Astrocyte of the hippocampus (primary cell): ENCODE measurements around the gene RPL6.
A peak's percentile ranks its signal among the peaks of the same experiment; 100 is the strongest.
"Not testable (repeated sequence)": the region's sequence is repeated elsewhere in the genome, so short reads cannot be mapped to it uniquely, and the experiment has no call there.

ENCODE experiments used
- DNase-seq: peaks from one replicate; pipeline ENCODE4 v3.0.0; 2011; ENCODE audit warnings: low read depth, low spot score

RPL6 gene

GRCh38 chr12:112409064-112409905 lies at the start of gene RPL6:
RPL6 (minus strand) TSS chr12:112409605; CDS start chr12:112408656, 949 bp downstream.
- peak; percentile 94 for DNase-seq

DNA sequence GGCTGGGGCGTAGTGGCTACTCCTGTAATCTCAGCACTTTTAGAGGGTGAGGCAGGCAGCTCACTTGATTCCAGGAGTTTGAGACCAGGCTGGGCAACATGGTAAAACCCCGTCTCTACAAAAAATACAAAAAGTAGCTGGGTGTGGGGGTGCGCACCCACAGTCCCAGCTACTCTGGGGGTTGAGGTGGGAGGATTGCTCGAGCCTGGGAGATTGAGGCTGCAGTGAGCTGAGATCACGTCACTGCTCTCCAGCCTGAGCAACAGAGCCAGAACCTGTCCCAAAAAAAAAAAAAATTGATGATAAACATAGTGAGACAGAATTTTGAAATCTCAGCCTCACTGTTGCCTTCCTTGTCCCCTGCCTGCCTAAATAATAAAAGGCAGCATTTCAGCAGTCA lies 49.3 kb upstream of the RPL6 start:
- no peak for DNase-seq

DNA sequence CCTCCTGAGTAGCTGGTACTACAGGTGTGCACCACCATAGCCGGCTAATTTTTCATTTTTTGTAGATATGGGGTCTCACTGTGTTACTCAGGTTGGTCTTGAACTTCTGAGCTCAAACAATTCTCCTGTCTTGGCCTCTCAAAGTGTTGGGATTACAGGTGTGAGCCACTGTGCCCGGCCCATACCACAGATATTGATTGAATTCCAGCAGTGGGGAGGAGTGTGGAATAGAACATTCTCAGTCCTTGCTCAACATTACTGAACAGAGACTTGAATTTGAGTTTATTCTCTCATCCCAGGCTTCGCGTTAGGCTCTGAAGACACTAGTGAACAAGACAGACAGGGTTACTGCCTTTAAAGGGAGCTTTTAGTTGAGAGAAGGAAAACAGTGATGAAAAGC lies 48.9 kb upstream of the RPL6 start:
- DNase-seq = no peak

DNA sequence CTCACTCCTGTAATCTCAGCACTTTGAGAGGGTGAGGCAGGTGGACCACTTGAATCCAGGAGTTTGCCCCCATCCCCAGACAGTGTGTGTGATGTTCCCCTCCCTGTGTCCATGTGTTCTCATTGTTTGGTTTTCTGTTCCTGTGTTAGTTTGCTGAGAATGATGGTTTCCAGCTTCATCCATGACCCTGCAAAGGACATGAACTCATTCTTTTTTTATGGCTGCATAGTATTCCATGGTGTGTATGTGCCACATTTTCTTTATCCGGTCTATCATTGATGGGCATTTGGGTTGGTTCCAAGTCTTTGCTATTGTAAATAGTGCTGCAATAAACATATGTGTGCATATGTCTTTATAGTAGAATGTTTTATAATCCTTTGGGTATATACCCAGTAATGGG lies 47.7 kb upstream of the RPL6 start:
- not testable (repeated sequence) for DNase-seq

DNA sequence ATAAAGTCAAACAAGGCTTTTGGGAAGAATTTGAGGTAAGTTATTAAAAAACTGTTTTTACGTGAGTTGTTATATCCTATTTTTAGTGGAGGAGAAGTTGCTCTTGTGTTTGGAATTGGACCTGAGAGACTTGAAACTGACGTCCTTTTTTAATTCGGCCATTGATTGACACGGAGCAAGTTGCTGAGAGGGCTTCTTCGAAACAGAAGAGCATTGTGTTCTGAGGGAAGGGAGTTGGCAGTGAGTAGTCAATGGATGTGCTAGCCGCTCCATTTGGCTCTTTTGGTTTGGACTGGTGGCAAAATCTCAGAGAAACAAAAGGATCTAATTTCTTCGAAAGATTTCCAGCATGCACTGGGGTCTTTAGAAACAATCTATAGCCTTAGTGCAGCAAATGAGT lies 46.6 kb upstream of the RPL6 start:
- no peak for DNase-seq

GRCh38 chr12:112450725-112451124 lies 41.3 kb upstream of the RPL6 start:
- no peak for DNase-seq

DNA sequence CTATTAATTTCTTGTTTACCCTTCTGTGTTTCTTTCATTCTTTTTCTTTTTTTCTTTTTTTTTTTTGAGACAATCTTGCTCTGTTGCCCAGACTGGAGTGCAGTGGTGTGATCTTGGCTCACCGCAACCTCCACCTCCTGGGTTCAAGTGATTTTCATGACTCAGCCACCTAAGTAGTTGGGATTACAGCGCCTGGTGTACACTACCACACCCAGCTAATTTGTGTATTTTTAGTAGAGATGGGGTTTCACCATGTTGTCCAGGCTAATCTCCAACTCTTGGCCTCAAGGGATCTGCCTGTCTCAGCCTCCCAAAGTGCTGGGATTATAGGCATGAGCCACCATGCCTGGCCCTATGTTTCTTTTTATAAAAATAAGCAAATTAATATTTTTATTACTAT lies 38.8 kb upstream of the RPL6 start:
- not testable (repeated sequence) for DNase-seq

- no peak for DNase-seq
These were observed 37.7 kb upstream of the RPL6 start for GRCh38 chr12:112447106-112447505.

GRCh38 chr12:112446008-112446725 lies 36.8 kb upstream of the RPL6 start:
- no peak for DNase-seq

DNA sequence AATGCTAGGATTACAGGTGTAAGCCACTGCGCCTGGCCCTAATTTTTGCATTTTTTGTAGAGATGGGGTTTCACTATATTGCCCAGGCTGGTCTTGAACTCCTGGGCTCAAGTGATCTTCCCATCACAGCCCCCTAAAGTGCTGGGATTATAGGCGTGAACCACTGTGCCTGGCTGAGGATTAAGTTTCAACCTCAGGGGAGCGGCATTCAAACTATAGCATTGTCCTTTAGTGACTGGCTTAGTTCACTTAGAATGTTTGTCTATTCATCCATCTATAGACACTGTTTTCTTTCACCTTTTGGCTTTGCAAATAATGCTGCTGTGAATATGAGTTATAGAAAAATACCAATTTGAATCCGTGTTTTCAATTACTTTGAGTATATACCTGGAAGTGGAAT lies 34.5 kb upstream of the RPL6 start:
- no peak for DNase-seq

DNA sequence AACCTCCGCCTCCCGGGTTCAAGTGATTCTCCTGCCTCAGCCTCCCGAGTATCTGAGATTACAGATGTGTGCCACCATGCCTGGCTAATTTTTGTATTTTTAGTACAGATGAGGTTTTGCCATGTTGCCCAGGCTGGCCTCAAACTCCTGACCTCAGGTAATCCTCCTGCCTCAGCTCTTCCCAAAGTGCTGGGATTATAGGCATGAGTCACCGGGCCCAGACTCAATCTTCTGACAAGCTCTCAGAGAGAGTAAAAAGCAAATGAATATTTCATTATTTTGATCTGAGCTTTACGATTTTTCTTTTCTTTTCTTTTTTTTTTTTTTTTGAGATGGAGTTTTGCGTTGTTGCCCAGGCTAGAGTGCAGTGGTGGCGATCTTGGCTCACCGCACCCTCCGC lies 31.2 kb upstream of the RPL6 start:
- not testable (repeated sequence) for DNase-seq

GRCh38 chr12:112439769-112440168 lies 30.4 kb upstream of the RPL6 start:
- DNase-seq = no peak

DNA sequence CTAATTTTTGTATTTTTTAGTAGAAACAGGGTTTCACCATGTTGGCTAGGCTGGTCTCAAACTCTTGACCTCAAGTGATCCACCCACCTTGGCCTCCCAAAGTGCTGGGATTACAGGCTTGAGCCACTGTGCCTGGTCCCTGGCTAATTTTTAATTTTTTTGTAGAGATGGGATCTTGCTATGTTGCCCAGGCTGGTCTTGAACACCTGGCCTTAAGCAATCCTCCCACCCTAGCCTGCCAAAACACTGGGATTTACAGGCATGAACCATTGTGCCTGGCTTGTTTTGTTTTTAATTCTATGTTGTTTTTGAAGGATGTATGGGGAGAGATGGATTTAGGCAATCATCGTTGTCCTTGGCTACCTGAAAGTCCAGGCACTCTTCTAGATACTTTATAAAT lies 29.2 kb upstream of the RPL6 start:
- not testable (repeated sequence) for DNase-seq

DNA sequence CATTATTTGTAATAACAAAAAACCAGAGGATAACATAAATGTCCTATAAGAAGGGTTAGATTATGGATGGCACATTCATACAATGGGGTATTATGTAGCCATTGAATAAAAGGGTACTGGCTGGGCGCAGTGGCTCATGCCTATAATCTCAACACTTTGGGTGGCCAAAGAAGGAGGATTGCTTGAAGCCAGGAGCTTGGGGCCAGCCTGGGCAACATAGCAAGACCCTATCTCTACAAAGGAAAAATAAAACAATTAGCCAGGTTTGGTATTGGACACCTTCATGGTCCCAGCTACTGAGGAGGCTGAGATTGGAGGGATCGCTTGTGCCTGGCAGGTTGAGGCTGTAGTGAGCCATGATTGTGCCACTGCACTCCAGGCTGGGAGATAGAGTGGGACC lies 24.1 kb upstream of the RPL6 start:
- DNase-seq = no peak

DNA sequence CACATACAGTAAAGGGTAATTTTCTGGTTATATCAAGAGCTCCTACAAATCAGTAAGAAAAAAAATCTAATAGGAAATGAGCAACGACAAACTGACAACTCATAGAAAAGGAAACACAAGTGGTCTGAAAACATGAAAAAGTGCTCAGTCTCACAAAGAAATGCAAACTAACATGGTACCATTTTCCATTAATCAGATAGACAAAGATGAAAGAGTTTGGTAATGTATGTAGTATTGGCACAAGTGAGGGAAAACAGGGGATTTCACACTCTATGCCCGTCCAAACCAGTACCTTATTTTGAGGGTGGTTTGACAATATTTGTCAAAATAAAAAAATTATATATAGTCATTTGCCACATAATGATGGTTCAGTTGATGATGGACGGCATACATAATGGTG lies 22.6 kb upstream of the RPL6 start:
- no peak for DNase-seq

DNA sequence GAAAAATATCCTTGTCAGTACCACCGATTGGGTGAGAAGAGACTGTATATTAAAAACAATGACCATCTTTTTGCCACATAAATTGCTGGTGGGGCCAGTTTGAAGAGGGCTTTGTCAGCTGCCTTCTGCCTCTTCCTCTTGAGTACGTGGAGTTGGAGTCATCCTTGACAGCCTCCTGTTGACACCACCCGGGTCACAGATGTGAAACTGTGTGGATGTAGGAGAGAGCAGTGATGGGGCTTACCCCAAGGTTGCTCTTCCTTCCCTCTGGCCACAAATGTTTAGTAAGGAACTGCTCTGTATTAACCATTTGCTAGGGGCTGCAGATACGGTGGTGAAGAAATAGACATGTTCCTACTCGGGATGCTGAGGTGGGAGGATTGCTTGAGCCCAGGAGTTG lies 21.5 kb upstream of the RPL6 start:
- DNase-seq = no peak

GRCh38 chr12:112427760-112428159 lies 18.4 kb upstream of the RPL6 start:
- DNase-seq = no peak

- no peak for DNase-seq
These were observed 16.4 kb upstream of the RPL6 start for GRCh38 chr12:112425582-112426382.

GRCh38 chr12:112424126-112424525 lies 14.7 kb upstream of the RPL6 start:
- no peak for DNase-seq

- DNase-seq = peak; percentile 13
These were observed 13.1 kb upstream of the RPL6 start for GRCh38 chr12:112422531-112422930.

DNA sequence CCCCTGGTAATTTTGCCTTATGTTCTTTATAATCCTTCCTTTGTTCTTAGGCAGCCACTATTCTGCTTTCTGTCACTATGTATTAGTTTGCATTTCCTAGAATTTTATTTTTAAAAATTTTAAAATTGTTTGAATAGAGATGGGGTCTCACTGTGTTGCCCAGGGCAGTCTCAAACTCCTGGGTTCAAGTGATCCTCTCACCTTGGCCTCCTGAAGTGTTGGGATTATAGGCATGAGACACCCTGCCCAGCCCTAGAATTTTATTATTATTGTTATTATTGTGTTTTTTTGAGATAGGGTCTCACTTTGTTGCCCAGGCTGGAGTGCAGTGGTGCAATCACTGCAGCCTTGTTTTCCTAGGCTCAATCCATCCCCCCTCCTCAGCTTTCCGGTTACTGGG lies 12.0 kb upstream of the RPL6 start:
- no peak for DNase-seq

GRCh38 chr12:112420740-112421139 lies 11.3 kb upstream of the RPL6 start:
- DNase-seq = no peak
